MM.1S (cell line): Measurements from ENCODE around the gene RGPD3.
"Not testable (repeated sequence)": the region's sequence is repeated elsewhere in the genome, so short reads cannot be mapped to it uniquely, and the experiment has no call there.

ENCODE experiments used
- EZH2 ChIP-seq: fragments of 300-600 bp; sonication (generic); optimal IDR thresholded peaks from 2 replicates; pipeline ENCODE3; 2017; ENCODE audit warnings: low read depth, mild to moderate bottlenecking, antibody characterized with exemption, low read length, mixed read lengths
- TF ChIP-seq, protein P1 (sequence below): fragments of 300-600 bp; sonication (generic); IDR thresholded peaks from 2 replicates; pipeline ENCODE4 v1.5.1; 2016; ENCODE audit warnings: antibody characterized with exemption, low read length, mixed read lengths

DNA sequence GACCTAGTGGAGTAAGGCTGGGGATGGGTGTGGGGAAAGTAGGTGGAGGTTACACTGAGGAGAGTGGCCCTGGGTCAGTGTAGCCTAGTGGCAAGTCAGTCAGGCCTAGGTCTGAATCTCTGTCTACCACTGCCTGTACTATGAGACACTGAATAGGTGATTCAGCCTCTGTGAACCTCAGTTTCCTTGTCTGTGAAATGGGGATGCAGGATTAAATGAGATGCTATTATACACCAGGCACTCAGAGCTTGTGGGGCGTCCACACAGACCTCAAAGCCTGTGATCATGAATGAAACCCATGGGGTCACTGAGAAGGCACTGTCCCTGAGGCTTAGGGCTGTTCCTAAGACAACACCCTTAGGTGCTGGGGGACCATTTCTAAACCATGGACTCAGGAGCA, 30.3 kb upstream of the RGPD3 start:
- TF ChIP-seq, protein P1, sequence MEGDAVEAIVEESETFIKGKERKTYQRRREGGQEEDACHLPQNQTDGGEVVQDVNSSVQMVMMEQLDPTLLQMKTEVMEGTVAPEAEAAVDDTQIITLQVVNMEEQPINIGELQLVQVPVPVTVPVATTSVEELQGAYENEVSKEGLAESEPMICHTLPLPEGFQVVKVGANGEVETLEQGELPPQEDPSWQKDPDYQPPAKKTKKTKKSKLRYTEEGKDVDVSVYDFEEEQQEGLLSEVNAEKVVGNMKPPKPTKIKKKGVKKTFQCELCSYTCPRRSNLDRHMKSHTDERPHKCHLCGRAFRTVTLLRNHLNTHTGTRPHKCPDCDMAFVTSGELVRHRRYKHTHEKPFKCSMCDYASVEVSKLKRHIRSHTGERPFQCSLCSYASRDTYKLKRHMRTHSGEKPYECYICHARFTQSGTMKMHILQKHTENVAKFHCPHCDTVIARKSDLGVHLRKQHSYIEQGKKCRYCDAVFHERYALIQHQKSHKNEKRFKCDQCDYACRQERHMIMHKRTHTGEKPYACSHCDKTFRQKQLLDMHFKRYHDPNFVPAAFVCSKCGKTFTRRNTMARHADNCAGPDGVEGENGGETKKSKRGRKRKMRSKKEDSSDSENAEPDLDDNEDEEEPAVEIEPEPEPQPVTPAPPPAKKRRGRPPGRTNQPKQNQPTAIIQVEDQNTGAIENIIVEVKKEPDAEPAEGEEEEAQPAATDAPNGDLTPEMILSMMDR: not testable (repeated sequence)
- not testable (repeated sequence) for TF ChIP-seq EZH2
